Stimulated activated CD8-positive, alpha-beta memory T cell treated with anti-CD3 and anti-CD28 coated beads, Interleukin-7, amount 100 ng/mL, for 1 hour (primary cell): ENCODE data around the gene USP9X.
"Not testable (repeated sequence)": the region's sequence is repeated elsewhere in the genome, so short reads cannot be mapped to it uniquely, and the experiment has no call there.

ENCODE experiments used
- DNase-seq, 2 donors: peaks; one replicate each; pipeline ENCODE4 v3.0.0-alpha.2; 2020; ENCODE audit warnings: low read depth in 2 of 2

The USP9X gene

DNA sequence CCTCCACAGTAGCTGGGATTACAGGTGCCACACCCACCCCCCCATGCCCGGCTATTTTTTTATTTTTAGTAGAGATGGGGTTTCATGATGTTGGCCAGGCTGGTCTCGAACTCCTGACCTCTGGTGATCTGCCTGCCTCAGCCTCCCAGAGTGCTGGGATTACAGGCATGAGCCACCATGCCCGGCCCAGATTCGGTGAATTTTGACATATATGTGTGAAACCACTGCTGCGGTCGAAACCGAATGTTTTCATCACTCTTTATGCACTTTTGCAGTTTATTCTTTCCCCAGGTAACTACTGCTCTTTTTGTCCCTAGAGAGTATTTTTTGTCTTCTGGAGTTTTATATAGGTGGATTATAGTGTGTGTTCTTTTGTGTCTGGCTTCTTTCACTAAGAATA lies 101.7 kb downstream of the USP9X start:
- DNase-seq: not testable (repeated sequence)

DNA sequence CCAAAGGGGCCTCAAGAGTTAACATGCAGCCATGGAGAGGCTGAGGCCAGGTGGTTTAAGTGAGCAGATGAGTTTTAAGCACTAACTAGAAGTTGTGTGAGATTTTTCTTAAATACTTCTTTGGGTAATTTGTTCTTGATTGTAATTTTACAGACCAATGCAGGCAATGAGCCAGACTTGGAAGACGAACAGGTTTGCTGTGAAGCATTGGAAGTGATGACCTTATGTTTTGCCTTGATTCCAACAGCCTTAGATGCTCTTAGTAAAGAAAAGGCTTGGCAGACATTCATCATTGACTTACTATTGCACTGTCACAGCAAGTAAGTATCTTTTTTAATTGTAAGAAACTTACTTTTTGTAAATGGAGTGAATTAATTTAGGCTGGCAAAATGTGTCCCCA lies 103.9 kb downstream of the USP9X start:
- DNase-seq: no peak

DNA sequence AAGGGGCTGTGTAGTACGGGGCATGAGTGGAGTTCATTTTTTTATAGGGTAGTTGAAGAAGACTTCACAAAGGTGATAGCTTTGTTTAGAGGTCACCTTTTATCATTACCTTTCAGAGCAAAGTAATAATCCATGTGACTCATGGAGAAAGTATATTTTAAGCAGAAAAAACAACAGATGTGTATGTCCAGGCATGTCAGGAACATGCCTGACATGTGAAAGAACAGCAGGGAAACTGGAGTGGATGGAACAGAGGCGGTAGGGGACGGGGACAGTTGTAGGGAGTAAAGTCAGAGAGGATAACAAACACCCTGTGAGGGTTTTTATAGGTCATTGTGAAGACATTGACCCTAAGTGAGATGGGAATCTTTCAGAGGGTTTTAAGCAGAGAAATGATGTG lies 107.6 kb downstream of the USP9X start:
- DNase-seq: no peak

DNA sequence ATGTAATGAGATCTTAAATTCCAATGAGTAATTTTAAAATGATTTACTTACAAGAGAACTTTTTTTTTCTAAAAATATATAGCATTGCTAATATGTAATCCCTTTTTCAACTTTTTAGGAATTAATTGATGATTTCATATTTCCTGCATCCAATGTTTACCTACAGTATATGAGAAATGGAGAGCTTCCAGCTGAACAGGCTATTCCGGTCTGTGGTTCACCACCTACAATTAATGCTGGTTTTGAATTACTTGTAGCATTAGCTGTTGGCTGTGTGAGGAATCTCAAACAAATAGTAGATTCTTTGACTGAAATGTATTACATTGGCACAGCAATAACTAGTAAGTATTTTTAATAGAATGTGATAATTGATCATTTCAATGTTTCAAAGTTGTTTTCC lies 113.2 kb downstream of the USP9X start:
- no peak for DNase-seq

DNA sequence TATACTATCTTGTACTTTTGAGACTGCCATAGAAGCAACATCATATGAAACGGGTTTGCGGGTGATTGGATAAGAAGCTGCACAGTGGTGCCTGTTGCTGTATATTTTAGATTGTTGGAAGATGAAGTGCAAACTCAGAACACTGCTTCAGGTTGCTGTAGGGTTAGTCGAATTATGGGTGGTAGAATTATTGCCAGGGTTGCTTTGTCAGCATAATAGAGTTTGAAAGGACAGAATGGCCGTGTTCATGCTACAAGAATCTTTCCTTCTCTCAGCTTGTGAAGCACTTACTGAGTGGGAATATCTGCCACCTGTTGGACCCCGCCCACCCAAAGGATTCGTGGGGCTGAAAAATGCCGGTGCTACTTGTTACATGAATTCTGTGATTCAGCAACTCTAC lies 115.5 kb downstream of the USP9X start:
- DNase-seq: no peak

DNA sequence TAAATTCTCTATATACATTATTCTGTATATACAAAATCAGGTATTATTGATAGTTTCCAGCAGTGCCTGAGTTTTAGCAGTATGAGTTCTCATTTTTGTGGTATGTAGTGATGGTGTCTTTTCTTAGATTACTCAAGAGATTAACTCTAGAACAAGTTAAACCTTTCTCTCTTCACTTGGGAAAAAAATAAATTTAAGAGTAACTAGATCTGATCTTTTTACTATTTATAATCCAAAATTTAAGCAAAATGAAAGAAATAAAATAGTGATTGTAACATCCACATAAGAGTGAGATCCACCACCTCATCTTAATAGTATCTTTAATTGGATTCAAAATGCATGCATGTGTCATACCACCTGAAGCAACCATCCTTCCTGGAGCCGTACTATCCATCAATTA lies 124.6 kb downstream of the USP9X start:
- no peak for DNase-seq

DNA sequence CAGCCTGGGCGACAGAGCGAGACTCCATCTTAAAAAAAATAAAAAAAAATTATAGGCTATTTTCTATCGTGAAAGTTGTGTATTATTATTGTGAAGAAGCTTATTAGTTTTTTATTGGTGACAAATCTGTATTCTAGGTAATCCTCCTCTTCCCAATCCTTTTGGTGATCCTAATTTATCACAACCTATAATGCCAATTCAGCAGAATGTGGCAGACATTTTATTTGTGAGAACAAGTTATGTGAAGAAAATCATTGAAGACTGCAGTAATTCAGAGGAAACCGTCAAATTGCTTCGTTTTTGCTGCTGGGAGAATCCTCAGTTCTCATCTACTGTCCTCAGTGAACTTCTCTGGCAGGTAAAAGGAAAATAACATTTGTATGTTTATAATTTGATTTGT lies 139.4 kb downstream of the USP9X start:
- DNase-seq: no peak

DNA sequence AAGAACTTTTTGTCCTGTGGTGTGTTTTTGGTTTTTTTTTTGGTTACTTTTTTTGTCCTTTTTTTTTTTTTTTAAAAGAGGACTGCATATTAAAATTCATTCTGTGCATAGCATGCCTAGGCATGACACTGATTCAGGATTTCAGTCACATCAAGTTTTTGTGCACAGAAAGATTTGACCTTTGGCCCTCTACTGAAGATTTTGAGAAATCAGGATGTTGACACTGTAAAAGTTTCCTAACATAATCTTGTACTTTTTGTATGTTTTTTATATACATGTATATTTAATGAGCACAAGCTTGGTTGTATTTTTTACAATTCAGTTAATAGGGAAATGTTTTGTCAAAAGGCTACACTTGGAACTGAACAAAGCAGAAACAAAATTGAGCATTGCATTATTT lies 148.7 kb downstream of the USP9X start:
- no peak for DNase-seq

DNA sequence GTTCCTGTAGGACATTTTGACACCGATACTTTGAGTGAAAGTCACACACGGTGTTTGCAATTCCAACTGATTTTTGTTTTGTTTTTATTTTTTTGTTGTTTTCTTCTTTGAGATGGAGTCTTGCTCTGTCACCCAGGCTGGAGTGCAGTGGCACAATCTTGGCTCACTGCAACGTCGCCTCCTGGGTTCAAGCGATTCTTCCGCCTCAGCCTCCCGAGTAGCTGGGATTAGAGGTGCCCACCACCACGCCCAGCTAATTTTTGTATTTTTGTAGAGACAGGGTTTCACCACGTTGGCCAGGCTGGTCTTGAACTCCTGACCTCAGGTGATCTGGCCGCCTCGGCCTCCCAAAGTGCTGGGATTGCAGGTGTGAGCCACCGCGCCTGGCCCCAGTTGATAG lies 149.2 kb downstream of the USP9X start:
- not testable (repeated sequence) for DNase-seq

DNA sequence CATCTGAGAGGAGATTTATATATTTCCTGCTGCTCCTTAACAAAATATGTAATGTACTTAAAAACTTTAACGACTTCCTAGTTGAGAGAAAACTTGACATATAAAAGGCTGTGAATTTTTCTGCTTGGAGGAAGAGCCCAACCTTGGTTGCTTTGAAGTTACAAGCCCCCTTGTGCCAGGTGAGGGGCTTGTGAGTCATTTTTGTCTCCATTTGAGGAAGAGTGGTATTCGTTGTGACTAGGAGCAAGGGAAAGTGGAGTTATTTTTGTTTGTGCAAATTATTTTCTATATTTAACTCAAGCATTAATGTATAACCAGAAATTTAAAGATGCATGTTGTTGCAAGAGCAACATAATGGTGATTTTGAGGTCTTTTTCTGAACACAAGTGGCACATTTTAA lies 149.7 kb downstream of the USP9X start:
- DNase-seq: no peak

DNA sequence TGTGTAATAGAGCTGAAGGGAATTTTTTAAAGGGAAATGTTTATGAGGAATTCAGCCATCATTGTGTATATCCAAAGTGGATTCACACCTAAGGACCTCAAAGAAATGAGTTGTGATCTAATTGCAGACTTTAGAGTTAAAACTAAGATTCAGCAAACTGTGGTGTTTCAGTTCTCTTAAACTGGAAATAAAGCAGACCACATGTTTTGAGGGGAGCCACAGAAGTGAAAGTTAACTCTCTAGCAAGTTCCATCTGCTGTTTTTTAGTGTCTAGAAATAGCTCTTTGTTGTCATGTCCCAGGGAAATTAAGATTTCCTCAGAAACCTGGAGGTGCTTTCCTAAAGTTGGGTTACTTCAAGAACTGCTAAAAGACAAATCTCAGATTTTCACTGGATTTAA lies 151.4 kb downstream of the USP9X start:
- no peak for DNase-seq

DNA sequence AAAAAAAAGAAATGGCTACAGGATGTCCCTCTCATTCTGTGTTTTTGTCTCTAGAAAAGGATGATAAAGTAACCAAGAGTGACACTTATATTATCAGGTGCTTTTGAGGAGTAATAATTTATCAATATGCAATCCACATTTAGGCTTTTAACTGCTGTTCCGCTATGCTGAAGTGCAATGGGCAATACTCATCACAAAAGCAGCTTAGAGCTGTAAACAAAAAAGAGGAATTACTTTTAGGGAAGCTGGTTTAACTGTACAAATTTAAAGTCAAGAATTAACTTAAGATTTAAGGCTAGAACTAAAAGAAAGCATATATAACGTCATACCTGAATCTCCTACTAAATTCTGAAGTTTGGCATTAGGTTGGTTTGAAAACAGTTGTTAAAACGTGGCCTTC lies 155.3 kb downstream of the USP9X start:
- no peak for DNase-seq

DNA sequence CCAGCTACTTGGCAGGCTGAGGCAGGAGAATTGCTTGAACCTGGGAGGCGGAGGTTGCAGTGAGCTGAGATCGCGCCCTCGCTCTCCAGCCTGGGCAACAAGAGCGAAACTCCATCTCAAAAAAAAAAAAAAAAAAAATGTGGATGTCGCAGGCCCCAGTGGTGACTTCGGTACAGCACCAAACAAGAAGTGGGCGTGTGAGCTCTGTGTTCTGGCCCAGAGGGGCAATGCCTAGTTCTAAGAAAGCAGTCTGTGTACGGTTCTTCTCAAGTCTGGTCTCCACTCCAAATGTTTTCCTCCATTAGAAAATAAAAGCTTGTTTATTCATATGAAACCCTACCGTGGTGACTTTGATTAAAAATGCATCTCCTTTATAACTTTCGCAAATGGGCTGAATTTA lies 156.7 kb downstream of the USP9X start:
- DNase-seq: no peak

DNA sequence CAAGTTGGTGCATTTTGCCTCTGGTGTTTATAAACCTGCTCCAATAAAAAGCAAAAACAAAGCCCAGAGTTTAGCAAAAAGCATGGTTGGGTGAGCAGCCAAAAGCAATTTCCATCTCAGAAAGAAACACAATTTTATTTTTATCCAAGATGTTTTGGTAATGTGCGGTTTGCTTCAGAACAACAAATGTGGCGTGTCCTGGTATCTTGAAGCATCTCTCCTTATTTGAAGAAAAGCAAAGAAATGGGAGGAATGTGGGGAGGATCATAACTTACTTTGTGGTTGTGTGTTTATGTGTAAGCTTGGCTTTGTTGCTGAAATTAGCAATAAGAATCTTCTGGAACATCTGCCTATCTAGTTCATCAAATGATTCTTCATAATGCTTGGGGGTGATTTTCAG lies 160.4 kb downstream of the USP9X start:
- DNase-seq: no peak

DNA sequence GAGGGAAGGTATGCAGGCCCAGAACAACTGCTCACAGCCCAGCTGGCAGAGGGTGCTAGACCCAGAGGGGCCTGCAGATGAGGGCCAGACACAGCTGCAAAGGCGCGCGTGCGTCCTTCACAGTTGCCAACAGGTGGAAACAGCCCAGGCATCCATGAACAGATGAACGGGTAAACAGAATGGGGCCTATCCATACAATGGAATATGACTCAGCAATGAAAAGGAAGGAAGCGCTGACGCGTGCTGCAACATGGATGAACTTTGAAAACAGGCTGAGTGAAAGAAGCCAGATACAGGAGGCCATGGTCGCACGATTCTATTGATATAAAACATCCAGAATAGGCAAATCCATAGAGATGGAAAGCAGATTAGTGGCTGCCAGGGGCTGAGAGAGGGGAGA lies 165.6 kb downstream of the USP9X start:
- DNase-seq: no peak

DNA sequence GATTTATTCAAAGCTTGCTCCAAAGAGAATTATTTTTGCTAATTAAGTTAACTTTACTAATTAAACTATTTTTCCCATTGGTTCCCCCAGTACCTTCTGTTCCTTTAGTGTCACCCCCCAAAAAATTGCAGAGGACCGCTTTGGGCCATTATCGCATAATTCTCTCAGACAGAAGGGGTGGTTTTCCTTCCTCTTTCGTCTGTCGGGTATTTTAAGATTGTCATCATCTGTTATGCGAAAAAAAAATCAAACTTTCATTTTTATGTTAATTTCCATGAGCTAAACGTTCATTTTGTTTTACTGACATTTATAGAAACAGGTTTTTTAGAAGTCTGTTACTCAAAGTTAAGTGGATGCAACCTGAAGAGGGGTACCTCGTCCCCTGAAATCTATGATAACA lies 172.6 kb downstream of the USP9X start:
- no peak for DNase-seq

DNA sequence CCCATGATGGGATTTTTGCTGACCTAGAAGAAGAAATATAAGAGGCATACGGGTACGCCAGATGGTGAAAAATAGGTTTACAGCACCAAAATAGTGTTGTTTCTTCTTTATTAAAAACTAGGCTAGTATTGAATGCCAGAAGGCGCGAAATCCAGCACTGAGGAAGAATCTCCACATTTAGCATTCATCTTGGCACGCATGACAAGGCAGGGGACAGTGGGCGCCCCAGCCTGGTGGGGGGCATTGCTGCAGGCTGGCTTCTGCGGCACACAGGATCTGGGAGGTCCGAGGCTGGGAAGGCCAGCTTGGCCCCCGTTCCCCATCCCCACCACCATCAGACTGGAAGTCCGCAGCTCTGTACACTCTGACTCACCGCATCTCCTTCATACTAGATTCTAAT lies 173.0 kb downstream of the USP9X start:
- DNase-seq: no peak

DNA sequence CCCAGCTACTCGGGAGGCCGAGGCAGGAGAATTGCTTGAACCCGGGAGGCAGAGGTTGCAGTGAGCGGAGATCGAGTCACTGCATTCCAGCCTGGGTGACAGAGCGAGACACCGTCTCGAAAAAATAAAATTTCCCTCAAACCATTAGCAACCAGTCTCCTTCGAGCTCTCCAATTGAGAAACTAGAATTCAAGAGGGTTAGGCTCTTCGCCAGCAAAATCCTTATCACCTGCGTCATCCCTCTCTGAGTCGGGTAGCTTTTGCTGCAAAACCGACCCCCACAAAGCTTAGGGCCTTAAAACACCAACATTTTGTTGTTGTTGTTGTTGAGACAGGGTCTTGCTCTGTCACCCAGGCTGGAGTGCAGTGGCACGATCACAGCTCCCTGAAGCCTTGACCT lies 173.6 kb downstream of the USP9X start:
- DNase-seq: no peak

DNA sequence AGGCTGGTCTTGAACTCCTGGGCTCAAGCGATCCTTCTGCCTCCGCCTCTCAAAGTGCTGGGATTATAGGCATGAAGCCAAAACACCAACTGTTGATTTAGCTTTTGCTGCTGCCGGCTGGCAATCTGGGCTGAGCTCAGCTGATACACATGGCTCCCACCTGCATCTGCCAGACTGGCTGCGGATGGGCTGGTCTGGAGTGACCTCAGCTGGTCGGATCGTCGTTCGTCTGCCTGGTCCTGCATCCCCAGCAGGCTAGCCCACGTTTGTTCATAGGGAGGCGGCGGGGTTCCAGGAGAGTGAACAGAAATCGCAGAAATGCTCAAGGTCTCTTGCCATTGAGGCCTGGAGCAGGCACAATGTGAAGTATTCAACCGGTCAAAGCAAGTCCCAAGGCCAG lies 174.3 kb downstream of the USP9X start:
- no peak for DNase-seq

DNA sequence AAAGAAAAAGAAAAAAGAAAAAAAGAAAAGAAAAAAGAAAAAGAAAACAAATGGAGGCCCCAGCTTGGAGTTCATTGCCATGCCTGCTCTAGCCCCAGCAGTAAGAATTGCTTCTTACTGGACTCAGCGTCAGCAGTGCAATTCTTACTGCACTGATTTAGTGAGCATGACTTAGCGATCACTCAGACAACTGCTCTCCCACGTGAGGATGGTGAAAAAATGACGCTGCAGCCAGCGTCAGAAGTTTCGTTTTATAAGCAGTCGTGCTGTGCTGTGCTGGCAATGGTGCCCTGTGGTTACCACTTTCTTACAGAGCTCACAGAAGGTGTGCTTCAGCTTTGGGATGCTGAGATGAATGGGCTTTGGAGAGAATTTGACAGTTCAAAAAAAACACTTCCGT lies 180.4 kb downstream of the USP9X start:
- DNase-seq: no peak

DNA sequence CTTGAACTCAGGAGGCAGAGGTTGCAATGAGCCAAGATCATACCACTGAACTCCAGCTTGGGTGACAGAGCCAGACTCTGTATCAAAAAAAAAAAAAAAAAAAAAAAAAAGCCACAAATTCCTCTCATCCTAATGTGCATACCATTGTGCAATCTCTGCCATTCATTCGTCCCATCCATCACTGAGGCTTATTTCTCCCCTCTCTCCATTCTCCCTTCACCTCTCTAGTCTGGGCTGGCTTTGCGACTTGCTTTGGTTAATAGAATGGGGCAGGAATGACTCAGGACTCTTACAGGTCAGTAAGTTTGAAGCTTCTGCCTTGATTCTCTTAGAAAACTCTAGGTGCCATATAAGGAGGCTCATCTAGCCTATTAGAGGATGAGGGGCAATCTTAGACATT lies 188.4 kb downstream of the USP9X start:
- no peak for DNase-seq

DNA sequence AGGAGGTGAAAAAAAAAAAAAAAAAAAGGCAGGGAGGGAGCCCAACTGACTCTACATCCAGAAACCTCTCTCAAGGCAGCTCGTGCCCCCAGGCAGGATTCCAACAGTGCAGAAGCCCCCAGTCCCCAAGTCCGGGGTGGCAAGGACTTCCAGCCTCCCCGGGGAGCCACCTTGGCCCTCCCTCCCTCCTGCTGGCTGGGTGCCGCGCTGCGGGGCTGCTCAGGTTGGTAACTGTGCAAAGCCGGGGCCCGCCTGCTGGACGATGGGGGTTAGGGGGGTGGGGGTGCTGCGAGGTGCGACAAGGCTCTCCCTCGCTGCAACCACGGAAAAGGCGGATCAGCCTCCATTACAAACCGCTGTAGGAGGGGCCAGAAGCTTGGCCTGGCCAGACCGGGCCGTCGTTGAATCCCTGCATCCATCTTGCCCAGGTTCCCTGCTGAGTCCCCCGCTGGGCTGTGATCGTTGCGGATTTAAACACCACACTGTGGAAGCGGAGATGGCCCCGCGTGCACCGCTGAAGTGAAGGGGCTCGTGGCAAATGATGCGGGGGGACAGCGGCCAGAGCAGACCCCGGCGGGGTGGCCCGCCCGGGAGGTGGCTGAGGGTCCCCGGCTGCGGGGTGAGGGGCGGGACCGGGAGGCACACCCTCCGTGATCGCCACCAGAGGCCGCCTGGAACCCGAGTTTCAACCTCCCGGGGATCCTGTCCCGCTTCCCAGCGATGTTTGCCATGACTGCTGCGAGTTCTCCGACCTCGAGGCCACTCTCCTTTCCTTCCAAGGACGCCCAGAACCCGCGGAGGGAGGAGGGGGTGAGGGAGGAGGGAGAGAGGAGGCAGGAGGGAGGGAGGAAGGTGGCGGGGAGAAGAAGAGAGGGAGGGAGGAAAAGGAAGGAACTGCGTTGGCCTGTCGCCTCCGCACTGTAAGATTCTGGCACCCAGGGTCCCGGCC lies 190.7 kb downstream of the USP9X start:
- DNase-seq: peak in 1 of 2 donors; percentile 11

DNA sequence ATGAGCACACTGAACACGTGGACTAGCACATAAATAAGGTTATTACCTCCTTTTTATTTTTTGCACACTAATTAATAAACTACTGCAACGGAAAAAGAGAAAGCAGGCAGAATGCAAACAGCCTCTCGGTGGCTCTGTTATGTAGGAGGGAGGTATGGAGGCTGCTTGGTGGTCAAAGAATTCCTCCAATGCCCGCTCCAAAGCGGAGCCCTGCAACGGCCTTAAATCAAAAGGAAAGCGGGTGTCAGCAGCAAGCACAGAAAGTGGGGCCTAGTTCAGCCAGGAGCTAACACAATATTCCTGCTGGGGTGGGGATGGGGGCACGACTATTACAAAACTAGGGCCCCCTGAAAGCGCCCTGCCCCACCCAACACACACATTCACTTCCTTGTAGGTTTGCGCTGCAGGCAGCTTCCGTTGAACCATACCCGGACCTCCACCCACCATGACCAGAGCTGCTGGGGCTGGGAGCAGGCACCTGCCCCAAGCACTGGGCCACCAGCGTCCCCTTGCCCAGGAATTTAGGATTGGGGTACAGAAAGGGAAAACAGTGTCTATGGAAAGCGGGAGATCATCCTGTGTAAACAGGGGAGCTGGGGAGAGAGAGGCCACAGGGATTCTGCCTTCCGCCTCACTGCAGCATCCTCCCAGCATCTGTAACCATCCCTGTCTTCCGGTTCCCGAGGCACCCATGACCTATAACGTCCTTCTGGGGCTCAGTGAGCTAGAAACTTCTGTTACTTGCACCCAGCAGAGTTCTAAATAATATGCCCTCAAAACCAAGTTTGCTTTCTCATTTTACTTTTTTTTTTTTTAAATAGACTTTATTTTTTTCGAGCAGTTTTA lies 191.6 kb downstream of the USP9X start:
- DNase-seq: no peak
